Endometrium (tissue), 2 donors: ENCODE results near the gene DPPA5.
"Not testable (repeated sequence)": the region's sequence is repeated elsewhere in the genome, so short reads cannot be mapped to it uniquely, and the experiment has no call there.

Source experiments
- FAIRE-seq: peaks from 2 replicates; lab custom pipeline; 2012; peaks lifted over from hg19 to GRCh38; lab: Jason Lieb, UNC
- donor health status: control.
- donor health status: control.

DPPA5 gene

DNA sequence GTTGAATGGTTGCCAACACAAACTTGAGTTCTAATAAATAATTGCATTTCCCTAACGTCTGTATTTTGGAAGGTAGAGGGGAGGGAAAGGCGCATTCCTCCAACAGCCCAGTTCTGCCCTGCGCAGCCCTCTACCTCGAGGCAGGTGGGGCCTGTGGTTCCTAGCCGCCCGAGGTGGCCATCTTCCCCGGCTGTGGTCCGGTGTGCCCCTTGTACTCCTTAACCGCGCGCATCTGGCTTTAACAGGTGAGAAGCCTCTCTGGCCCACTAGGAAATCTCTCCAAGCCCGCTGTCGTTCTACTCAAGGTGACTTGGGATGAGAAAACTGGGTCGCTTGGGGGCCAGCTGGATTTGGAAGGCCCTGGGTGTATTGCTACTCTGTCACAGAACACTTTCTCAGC lies 10.0 kb upstream of the DPPA5 start:
- no peak for FAIRE-seq

DNA sequence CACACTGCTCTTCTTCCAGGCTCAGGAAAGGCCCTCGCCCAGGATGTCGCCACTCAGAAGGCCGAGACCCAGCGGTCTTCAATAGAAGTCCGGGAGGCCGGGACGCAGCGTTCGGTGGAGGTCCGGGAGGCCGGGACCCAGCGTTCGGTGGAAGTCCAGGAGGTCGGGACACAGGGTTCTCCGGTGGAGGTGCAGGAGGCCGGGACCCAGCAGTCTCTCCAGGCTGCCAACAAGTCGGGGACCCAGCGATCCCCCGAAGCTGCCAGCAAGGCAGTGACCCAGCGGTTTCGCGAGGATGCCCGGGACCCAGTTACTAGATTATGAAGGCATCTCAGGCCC lies 9.4 kb upstream of the DPPA5 start:
- no peak for FAIRE-seq

DNA sequence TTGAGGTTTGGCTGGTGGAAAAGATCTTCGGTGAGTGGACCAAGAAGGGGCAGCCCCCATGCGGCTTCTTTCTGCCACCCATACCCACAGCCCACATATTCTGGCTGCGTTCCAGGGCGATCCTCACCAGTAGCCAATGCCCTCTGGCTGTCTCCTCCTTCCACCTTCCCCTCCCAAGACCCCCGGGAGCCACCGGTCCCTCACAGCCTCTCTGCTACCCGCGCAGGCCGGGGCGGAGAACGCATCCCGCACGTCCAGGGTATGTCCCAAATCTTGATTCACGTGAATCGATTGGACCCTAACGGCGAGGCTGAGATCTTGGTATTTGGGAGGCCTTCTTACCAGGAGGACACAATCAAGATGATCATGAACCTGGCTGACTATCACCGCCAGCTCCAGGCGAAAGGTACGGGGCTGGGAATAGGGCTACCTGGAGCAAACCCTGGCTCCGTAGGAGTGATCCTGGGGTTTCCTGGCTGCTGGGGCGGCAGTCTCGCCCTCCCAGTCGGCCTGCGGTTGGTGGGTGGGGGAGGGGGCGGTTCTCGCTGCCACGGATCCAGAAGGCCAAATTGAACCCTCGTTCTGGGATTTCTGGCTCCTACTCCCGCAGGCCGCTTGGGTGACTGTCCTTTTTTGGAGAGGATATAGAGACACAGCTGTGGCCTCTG lies 8.9 kb upstream of the DPPA5 start:
- no peak for FAIRE-seq

DNA sequence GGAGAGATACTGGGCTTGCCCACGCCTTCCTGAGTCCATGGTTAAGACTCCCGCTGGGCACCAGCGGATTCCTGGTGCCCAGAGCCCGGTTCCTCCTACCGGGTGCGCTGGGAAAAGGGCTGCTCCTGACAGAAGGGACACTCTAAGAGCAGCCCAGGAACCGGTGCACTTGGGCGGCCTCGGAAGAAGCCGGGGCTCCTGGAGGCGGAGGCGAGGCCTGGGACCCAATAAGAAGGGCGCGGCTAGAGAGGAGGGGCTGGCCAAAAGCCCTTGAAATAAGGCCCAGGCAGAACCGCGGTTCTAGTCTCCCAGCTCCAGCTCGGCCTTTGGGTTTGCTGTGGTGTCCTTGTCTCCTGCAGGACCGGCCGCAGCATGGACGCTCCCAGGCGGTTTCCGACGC lies 8.3 kb upstream of the DPPA5 start, which contains the start of gene KHDC3L:
KHDC3L (plus strand) TSS at position 301 of the 400 bp plus-strand sequence; CDS start at position 373, 72 bp downstream.
- no peak for FAIRE-seq

DNA sequence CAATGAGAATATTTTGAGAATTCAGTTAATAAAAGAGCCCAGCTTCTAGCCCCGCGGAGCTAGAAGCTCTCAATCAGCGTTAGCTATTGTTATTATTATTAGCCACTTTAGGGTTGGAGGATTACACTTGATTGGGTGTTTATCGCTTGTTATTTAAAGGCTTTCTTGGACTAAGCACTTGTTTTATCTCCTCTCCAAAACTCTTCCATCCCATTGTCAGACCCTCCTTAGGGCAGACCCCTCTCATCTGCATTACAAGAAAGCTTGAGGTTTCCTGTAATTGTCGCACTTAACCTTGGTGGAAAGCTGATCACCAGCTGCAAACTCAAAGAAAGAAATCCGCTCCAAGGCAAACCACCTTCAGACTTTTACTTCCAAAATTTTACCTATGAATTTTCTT lies 4.8 kb downstream of the DPPA5 start:
- FAIRE-seq = no peak

DNA sequence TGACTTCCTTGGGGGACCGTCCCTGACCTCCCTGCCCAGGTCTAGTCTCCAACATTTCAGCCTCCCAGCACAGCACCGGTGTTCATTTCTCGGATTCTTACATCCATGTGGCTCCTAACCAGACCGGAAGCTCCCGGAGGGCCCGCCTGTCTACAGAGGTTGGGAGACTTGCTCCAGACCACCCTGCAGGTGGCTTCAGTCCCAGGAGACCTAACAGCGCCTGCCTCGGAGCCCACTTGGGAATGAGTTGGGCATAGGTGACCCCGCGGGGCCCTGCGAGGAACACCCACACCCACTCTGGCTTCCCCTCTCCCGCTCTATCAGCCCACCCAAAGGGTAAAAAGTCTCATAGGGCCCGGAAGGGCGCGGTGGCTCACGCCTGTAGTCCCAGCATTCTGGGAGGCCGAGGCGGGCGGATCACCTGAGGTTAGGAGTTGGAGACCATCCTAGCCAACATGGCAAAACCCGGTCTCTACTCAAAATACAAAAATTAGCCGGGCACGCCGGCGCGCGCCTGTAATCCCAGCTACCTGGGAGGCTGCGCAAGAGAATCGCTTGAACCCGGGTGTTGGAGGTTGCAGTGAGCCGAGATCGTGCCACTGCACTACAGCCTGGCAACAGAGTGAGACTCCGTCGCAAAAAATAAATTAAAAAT lies 5.4 kb downstream of the DPPA5 start:
- FAIRE-seq = no peak

DNA sequence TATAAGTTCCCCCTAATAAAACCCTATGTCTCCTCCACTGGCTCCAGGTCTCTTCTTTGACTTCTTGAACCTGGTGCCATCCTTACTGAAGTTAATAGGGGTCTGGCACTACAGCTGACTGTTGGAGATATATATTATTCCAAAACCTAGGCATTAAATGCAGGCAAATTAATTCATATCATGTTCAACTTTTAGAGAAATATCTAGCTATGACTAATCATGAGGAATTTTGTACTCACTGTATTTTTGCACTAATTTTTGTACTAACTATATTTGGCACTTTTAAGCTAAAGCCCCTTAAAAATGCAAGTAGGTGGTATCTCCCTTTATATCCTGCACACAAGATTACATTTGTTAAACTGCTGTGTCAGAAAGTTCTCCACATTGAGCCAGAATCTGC lies 10.9 kb downstream of the DPPA5 start:
- no peak for FAIRE-seq

DNA sequence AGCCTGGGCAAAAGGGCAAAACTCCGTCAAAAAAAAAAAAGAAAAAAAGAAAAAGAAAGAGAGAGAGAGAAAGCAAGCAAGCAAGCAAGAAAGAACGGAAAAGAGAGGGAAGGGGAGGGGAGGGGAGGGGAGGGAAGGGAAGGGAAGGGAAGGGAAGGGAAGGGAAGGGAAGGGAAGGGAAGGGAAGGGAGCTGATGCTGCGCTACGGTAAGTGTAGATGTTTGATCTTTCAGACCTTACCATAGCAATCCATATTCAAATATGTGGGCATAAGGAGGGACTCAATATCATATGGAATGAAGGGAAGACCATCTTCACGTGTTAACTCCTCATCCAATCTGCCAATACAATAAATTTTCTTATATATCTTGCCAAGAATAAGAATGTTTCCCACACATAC lies 11.9 kb downstream of the DPPA5 start:
- FAIRE-seq = no peak

DNA sequence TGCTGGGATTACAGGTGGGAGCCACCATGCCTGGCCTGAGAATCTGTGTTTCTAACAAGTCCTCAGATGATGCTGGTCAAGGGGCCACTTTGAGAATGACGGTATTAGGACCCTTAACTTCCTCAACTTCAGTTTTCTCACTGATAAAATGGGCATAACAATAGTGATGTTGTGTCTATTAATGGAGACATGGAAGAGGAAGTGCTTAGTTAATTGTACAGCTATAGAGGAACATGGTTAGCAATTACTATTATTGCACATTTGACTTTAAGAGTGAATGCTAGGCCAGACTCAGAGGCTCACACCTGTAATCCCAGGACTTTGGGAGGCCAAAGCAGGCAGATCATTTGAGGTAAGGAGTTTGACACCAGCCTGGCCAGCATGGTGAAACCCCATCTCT lies 12.7 kb downstream of the DPPA5 start:
- FAIRE-seq = no peak

DNA sequence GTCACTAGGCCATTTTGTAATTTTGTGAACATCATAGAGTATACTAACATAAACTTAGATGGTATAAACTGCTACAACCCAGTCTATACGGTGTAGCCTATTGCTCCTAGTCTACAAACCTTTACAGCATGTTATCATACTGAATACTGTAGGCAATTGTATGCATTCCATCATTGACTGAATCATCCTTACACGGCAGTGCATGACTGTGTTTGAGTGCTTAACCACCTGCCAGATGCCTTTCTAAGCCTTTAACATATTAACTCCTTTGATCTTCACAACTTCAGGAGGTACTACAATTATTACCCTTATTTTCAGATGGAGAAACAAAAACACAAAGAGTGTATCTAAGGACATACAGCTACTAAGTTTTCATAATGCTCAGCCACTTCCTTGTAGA lies 14.0 kb downstream of the DPPA5 start:
- FAIRE-seq = no peak

DNA sequence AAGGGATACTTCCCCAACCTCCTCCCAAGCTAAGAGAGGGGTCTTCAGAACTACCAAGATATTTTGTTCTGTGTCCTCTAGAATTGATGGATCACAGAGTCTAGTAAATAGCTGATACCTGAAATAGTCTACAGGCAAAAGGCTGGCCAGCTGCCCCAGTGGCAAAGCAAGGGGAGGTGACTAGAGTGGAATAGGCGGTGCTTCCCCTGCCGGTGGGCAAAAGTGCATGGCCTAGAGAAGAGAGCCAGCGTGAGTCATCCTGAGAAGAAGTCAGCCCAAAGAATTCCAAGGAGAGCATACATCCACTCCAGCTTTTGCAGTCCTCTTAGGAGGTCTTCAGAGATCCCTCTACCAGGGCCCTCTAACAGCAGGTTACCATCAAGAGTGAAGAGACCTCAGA lies 14.7 kb downstream of the DPPA5 start:
- no peak for FAIRE-seq

DNA sequence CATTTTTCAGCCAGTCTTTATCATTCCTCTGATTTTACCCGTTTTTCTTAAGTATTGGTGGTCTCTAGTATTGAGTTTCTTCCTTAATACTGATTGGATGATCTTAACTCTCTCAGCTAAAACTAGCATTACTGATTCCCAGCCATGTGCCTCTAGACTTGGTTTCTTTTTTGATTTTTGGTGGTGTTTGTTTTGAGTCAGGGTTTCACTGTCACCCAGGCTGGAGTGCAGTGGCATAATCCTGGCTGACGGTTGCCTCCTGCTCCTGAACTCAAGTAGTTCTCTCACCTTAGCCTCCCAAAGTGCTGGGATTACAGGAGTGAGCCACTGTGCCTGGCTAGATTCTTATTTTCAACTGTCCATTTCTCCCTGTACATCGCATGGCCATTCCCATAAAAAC lies 24.9 kb downstream of the DPPA5 start:
- FAIRE-seq = no peak

DNA sequence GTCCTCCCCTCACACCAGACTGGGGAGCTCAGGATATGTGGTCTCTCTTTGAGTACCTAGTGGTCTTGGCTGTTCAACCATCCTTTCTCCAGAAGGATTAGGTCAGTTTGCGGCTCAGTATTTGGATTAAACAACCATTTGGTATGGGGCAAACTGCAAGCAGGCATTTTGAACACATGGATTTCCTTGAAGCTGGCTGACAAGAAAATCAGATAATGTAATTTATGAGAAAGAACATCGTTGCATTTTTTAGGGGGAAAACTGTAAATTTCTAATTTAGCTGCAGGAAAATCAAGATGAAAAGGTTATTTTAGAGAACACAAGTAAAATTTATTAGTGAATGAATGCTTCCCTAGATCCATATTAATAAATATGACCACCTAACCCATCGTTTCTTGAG lies 25.3 kb downstream of the DPPA5 start:
- no peak for FAIRE-seq

DNA sequence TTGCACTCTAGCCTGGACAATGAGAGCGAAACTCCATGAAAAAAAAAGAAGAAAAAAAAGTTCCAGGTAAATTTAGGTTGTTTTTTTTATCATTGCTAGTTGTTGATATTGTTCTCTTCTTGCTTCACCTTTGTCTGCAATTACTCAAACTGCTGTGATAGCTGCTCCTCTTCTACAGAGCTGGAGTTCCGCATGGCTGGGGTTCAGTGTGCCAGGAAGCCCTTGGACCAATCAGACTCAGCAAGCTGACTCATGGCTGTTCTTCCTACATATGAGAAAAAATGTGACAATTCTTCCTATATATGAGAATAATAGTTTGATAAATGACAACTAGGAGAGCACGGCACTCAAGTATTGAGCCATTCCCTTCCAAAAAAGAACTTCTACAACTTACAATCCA lies 28.4 kb downstream of the DPPA5 start:
- FAIRE-seq = no peak

DNA sequence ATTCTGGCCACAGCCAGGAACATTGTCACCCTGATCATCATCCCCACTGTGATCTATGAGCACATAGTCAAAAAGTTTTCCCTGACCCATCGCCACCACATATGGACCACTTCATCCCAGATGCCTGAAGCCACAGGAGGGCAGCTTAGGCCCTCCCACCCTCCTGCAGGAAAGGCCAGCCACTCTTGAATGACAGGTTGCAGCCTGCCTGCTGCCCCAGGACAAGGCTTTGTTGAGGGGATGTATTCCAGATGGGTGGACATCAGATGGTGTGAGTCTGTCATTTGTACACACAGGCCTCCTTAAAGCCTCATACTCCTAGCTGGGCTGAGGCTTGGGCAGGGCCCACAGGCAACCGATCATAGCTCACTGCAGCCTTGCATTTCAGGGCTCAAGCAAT lies 30.8 kb downstream of the DPPA5 start:
- no peak for FAIRE-seq

DNA sequence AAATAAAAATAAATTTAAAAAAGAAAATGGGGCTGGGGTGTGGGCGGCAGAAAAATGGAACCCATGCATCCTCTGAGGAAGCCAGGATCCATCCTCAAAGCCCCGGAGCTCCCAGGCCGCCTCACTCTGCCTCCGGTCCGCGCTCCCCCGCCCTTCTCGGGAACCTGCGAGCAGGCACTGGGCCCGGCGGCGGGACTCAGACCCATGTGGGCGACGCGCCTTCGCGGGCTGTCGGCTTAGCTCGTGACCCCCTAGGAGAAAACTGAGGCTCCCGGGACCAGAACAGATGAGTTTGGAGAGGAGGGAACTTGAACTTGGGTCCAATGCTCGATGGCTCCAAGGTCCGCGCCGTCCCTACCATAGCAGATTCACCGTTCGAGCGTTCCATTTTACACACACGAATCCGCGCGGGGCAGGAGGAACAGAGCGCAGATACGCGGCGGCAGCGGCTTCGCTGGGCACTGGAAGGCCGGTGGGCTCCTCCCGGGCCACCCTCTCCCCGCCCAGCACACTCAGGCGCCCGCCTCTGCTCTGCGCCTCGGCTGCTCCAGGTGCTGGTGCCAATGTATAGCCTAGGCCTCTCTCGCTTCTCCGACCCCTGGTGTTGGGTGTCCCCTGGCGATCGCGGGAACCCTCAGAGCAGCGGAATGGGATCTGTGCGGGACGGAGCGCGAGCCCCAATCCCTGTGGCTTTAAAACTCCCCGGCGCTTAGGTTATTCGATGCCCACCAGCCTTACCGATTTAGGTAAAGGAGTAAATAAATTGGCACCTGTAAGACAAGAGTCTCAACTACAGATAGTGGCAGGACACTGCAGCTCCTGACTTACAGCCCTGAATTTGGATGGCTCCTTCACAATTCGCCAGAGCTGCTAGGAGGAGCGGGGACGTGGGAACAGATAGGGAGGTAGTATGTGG lies 39.2 kb downstream of the DPPA5 start:
- FAIRE-seq = no peak

DNA sequence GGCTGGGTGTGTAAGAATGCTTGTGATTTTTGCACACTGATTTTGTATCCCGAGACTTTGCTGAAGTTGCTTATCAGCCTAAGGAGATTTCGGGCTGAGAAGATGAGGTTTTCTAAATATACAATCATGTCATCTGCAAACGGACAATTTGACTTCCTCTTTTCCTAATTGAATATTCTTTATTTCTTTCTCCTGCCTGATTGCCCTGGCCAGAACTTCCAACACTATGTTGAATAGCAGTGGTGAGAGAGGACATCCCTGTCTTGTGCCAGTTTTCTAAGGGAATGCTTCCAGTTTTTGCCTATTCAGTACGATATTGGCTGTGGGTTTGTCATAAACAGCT lies 43.6 kb downstream of the DPPA5 start:
- FAIRE-seq = not testable (repeated sequence)

DNA sequence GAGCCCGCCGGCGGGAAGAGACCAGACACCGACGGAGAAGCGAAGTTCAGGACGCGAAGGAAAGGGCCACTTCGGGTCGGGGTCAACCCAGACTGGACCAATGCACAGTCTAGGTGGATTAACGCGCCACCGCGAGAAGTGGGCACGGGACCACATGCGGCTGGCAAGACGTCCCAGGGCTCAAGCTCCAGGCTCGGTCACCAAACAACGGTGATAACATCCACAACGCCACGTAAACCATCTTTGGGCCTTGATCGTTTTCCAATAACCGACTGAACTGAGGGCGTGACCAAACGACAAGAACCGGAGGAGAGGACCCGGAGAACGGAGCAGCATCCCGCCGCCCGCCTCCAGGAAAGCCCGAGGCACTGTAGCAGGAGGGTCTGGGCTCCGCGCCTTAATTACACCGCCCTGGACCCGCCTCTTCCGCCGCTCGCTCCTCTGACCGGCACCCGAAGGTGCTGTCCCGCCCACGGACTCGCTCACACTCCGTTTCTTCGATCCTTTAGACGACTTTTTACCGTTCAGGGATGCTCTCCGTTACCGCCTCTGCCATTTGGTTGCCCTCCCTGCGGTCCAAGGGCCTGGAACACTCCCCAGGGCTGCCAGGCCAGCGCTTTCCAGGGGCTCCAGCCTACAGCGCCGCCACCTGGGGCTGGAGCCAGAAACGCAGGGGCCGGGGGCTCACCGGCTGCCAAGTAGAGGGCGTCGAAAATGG lies 44.1 kb downstream of the DPPA5 start:
- FAIRE-seq = no peak

DNA sequence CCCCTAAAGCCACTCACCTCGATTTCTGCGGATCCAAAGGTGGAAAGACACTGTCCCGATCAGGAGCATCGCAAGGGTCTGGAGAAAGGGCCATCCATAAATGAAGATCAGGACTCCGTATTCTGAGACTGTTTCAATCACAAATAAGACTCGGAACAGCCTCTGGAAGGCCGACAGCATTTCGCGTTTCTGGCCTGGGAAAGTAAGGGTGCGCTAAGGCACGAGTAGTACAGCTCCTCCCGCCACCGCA lies 44.6 kb downstream of the DPPA5 start:
- no peak for FAIRE-seq

DNA sequence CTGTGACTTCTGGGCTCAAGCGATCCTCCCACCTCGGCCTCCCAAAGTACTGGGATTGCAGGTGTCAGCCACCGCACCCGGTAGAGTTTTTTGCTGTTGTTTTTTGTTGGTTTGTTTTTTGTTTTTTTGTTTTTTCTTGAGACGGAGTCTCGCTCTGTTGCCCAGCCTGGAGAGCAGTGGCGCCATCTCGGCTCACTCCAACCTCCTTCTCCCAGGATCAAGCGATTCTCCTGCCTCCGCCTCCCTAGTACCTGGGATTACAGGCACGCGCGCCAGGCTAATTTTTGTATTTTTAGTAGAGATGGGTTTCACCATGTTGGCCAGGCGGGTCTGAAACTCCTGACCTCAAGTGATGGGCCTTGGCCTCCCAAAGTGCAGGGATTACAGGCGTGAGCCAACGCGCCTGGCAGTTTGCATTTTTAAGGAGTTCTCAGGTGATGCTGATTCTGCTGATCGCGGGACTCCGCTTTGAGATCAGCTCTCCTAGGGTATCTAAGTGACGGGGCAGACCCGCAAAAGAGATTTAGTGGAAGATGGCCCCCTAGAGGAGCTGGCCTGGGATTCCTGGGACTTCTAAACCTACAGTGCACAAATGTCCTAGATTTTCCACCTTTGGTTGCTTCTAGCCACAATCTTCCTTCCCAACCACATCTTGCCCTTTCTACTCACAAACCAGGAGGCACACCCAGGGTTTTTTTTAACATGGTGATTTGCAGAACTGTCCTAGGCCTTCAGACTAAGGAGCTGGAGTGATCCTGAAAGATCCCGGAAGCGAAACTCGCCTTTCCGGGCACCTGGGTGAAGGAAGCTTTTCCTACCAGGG lies 45.2 kb downstream of the DPPA5 start:
- no peak for FAIRE-seq

DNA sequence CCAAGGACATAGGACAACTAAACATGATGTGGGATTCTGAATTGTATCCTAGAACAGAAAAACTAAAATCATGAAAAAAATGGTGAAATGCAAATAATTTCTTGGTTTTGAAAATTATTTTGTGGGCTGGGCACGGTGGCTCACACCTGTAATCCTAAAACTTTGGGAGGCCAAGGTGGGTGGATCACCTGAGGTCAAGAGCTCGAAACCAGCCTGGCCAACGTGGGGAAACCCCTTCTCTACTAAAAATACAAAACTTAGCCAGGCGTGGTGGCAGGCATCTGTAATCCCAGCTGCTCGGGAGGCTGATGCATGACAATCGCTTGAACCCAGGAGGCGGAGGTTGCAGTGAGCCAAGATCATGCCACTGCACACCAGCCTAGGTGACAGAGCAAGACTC lies 50.3 kb downstream of the DPPA5 start:
- FAIRE-seq = not testable (repeated sequence)
